ENCODE results near the gene WDCP. TPM values are rescaled to one million over a fixed set of nuclear protein-coding genes. Genes with fewer than 3 reads are reported as not detected.

The WDCP gene
- total RNA-seq, 4 donors from 2014 or later = 2.5 to 8.5 (median 4.1) TPM

DNA sequence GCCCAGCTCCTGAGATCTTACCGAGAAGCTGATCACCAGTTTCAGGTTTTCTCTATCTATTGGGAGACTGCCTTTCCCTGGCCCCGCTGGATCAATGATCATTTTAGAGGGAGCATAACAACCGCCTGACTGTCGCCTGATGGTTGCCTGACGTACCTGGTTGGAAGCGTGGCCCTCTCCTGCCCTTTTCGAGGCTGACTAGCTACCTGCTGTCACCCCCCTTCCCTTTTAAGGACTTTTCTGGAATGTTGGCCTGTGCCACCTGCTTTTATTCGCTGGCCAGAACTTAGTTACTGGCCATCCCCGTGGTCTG lies 37.9 kb downstream of the WDCP start:
- H3K36me3 ChIP-seq = no peaks in the 10 kb centered on the region
- DNase-seq (ENCODE audit: low spot score in 2 of 2) = no peak
- no peak overlapping the region for H3K27ac ChIP-seq
- H3K4me1 ChIP-seq = peaks cover 11% of the 10 kb centered on the region
- H3K4me3 ChIP-seq = peak overlapping the region; percentile 54
- no peaks in the 10 kb centered on the region for H3K9me3 ChIP-seq
- H3K27me3 ChIP-seq = peaks cover 20% of the 10 kb centered on the region
- 67% methylated on average over 9 of the region's 9 CpGs for WGBS
- TF ChIP-seq, protein P1, sequence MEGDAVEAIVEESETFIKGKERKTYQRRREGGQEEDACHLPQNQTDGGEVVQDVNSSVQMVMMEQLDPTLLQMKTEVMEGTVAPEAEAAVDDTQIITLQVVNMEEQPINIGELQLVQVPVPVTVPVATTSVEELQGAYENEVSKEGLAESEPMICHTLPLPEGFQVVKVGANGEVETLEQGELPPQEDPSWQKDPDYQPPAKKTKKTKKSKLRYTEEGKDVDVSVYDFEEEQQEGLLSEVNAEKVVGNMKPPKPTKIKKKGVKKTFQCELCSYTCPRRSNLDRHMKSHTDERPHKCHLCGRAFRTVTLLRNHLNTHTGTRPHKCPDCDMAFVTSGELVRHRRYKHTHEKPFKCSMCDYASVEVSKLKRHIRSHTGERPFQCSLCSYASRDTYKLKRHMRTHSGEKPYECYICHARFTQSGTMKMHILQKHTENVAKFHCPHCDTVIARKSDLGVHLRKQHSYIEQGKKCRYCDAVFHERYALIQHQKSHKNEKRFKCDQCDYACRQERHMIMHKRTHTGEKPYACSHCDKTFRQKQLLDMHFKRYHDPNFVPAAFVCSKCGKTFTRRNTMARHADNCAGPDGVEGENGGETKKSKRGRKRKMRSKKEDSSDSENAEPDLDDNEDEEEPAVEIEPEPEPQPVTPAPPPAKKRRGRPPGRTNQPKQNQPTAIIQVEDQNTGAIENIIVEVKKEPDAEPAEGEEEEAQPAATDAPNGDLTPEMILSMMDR (IDR thresholded peaks at IDR 0.05) = no peak
- TF ChIP-seq POLR2AphosphoS5 (IDR thresholded peaks at IDR 0.05) = no peak
- TF ChIP-seq POLR2A (IDR thresholded peaks at IDR 0.05) = no peak
- no peak for TF ChIP-seq EP300 (IDR thresholded peaks at IDR 0.05)

DNA sequence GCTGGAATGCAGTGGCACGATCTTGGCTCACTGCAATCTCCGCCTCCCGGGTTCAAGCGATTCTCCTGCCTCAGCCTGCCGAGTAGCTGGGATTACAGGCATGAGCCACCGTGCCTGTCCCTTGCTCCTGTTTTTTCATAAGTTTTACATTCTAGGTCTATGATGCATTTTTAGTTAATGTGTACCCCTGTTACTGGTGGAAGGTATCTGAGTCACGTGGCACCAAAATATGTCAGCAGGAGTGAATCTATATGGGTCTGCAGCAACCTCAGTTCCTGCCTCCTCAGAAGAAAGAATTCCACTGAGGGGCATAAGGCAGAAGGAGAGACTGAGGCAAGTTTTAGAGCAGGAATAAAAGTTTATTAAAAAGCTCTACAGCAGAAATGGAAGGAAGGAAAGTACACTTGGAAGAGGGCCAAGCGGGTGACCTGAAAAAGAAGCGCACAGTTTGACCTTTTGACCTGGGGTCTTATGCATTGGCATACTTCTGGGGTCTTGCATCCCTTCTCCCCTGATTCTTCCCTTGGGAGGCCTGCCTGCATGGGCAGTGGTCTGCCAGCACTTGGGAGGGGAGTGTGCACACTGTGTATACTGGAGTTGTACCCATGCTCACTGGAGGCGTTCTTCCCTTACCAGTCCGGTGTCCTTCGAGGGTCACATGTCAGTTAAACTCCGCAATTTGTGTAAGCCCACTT lies 38.4 kb downstream of the WDCP start:
- no peak for DNase-seq (ENCODE audit: low spot score in 2 of 2)
- Histone ChIP-seq H3K4me3 (no peak overlapping the region), H3K27ac (no peak overlapping the region), H3K4me1 (peaks cover 11% of the 10 kb centered on the region), H3K36me3 (no peaks in the 10 kb centered on the region), H3K9me3 (no peaks in the 10 kb centered on the region), H3K27me3 (peaks cover 20% of the 10 kb centered on the region)
- 61% methylated on average over 13 of the region's 13 CpGs for WGBS
- TF ChIP-seq POLR2A (IDR thresholded peaks at IDR 0.05) (no peak), POLR2AphosphoS5 (IDR thresholded peaks at IDR 0.05) (no peak), EP300 (IDR thresholded peaks at IDR 0.05) (no peak)
- TF ChIP-seq, protein P1 (IDR thresholded peaks at IDR 0.05) = no peak

DNA sequence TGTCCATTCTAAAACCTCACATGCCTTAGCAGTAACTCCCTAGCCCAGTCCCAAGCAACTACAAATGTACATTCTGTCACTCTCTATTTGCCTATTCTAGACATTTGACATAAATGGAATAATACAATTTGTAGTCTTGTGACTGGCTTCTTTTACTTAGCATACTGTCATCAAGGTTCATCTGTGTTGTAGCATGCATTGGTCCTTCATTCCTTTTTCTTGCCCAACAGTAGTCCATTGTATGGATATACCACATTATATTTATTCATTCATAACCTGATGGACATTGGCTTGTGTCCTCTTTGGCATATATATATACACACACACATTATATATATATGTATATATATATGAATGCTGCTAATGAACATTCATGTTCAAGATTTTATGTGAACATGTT lies 39.5 kb downstream of the WDCP start:
- DNase-seq (ENCODE audit: low spot score in 2 of 2) = no peak
- peaks cover 11% of the 10 kb centered on the region for H3K4me1 ChIP-seq
- TF ChIP-seq POLR2A (IDR thresholded peaks at IDR 0.05) (no peak), POLR2AphosphoS5 (IDR thresholded peaks at IDR 0.05) (no peak), EP300 (IDR thresholded peaks at IDR 0.05) (no peak)
- TF ChIP-seq, protein P1 (IDR thresholded peaks at IDR 0.05) = no peak
- H3K27me3 ChIP-seq = peaks cover 20% of the 10 kb centered on the region
- no peak overlapping the region for H3K27ac ChIP-seq
- no peaks in the 10 kb centered on the region for H3K9me3 ChIP-seq
- no peak overlapping the region for H3K4me3 ChIP-seq
- no peaks in the 10 kb centered on the region for H3K36me3 ChIP-seq

DNA sequence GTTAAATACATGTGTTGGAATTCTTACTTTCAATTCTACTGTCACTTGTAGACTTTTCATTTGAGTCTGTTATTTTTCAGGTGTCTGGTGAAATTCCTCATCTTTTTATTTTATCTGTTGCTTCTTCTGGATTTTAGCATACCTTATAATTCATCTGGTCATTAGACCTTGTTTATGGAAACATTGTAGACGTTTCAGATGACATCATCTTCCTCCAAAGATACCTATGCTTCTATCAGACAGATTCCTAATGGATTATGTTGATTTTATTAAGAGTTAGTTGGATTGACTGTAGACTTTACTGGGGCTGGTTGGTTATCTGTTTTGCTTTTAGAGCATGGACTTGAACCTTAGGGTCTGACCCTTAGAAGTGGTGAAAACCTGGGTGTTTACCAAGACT lies 52.6 kb downstream of the WDCP start:
- TF ChIP-seq, protein P1 (IDR thresholded peaks at IDR 0.05) = no peak
- TF ChIP-seq POLR2AphosphoS5 (IDR thresholded peaks at IDR 0.05) (no peak), EP300 (IDR thresholded peaks at IDR 0.05) (no peak), POLR2A (IDR thresholded peaks at IDR 0.05) (no peak)
- Histone ChIP-seq H3K36me3 (peaks cover 9% of the 10 kb centered on the region), H3K9me3 (no peaks in the 10 kb centered on the region), H3K27ac (no peak overlapping the region), H3K4me1 (no peaks in the 10 kb centered on the region), H3K27me3 (no peaks in the 10 kb centered on the region), H3K4me3 (no peak overlapping the region)
- DNase-seq (ENCODE audit: low spot score in 2 of 2) = no peak
- 64% methylated on average over 1 of the region's 1 CpG for WGBS

DNA sequence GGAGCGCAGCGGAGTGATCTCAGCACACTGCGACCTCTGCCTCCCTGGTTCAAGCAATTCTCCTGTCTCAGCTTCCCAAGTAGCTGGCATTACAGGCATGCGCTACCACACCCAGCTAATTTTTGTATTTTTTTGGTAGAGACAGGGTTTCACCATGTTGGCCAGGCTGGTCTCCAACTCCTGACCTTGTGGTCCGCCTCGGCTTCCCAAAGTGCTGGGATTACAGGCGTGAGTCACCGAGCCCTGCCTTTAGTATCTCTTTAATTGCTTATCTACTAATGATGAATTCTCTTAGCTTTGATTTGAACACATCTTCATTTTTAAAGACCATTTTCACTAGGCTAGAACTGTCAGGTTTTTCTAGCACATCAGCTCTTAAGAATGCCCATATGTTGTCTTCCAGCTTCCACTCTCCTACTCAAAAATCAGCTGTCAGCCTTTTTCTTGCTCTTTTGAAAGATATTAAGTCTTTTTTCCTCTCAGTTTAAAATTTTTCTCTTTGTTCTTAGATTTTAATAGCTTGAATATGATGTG lies 53.4 kb downstream of the WDCP start:
- WGBS = 94% methylated on average over 8 of the region's 8 CpGs

More for the DNA sequence above, 53.4 kb downstream of the WDCP start:
- TF ChIP-seq POLR2A (IDR thresholded peaks at IDR 0.05) (no peak), POLR2AphosphoS5 (IDR thresholded peaks at IDR 0.05) (no peak), EP300 (IDR thresholded peaks at IDR 0.05) (no peak)
- TF ChIP-seq, protein P1 (IDR thresholded peaks at IDR 0.05) = no peak
- Histone ChIP-seq H3K27me3 (no peaks in the 10 kb centered on the region), H3K4me3 (no peak overlapping the region), H3K4me1 (no peaks in the 10 kb centered on the region), H3K9me3 (no peaks in the 10 kb centered on the region), H3K36me3 (peaks cover 16% of the 10 kb centered on the region), H3K27ac (no peak overlapping the region)
- DNase-seq (ENCODE audit: low spot score in 2 of 2) = no peak
